ENCODE results near the gene DENND2D.

The DENND2D gene

DNA sequence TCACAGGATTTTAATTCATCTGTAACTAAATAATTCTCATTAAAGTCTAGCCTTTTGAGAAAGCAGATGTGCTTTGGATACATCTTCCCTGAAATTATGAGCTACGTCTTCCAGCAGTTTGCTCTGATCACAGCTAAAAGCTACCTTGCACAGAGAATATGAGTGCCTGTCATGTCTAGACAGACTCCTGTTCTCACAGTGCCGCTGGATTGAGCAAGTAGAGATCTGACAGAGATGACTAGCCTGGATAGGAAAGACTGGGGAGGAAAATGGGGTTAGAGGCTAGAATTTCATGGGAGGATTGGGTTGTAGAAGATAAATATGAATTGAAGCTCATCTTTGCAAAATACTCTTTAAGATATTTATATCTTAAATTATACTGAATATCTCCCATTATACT, 36.3 kb downstream of the DENND2D start:
- DNase-seq, result no peak

DNA sequence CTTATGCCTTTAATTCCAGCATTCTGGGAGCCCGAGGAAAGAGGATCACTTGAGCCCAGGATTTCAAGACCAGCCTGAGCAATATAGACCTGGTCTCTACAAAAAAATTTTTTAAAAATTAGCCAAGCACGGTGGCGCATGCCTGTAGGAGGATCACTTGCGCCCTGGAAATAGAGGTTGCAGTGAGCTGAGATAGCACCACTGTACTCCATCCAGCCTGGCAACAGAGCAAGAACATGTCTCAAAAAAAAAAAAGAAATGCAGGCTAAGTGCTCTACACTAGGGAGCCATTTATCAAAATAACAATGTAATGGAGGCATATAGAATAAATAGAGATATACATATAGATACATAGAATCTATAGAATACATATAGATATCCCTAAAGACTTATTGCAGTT, 37.1 kb downstream of the DENND2D start:
- DNase-seq, result no peak

- no peak for DNase-seq
These were observed 38.0 kb downstream of the DENND2D start for GRCh38 chr1:111162488-111162880.

DNA sequence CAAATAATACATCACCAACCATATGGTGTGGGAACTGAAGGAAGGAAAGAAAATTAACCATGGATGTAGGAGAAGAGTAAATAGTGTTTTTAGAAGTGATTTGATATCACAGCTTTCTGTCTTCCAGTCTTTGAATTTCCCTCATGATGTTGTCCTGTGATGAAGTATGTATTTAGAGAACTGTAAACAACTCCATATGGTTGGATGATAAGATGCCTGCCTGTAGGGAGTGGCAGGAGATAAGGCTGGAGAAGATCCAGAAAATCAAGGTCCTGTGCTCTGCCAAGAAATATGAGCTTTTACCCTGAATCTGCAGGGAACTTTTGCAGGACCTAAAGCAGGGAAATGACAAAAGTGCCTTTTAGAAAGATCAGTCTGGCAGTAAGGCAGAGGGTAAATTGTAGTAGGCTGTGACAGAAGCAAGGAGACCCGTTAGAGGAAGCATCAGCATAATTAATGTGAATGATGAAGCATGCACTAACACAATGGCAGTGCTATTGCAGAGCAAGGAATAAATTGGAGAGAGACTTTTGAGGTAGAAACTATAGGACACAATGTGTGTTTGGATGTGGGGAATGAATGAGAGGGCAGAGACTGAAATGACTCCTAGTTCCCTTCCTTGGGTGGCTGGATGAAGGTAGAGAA, 38.5 kb downstream of the DENND2D start:
- peak; percentile 45 for DNase-seq

- no peak for DNase-seq
These were observed 43.0 kb downstream of the DENND2D start for GRCh38 chr1:111157431-111157830.

DNA sequence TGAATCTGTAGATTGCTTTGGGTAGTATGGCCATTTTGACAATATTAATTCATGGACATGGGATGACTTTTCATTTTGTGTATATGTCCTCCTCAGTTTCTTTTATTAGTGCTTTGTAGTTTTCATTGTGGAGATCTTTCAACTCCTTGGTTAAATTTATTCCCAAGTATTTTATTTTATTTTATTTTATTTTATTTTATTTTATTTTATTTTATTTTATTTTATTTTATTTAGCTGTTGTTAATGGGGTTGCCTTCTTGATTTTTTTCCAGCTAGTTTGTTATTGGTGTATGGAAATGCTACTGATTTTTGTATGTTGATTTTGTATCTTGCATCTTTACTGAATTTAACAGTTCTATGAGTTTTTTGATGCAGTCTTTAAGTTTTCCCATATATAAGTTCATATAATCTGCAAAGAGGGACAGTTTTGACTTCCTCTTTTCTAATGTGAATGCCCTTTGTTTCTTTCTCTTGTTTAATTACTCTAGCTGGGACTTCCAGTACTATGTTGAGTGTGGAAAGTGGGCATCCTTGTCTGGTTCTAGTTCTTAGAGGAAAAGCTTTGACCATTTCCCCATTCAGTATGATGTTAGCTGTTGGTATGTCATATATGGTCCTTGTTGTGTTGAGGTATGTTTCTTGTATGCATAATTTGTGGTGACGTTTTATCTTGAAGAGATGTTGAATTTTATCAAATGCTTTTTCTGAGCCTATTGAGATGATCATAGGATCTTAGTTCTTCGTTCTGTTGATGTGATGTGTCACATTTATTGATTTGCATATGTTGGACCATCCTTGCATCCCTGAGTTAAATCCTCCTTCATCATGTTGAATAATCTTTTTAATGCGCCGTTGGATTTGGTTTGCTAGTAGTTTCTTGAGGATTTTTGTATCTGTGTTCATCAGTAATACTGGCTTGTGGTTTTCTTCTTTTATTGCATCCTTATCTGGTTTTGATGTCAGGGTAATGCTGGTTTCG, 46.1 kb downstream of the DENND2D start:
- DNase-seq, result no peak

- DNase-seq, result no peak
These were observed 48.6 kb downstream of the DENND2D start for GRCh38 chr1:111151838-111152237.

- DNase-seq, result no peak
These were observed 52.0 kb downstream of the DENND2D start for GRCh38 chr1:111148376-111148881.

- DNase-seq, result no peak
These were observed 52.5 kb downstream of the DENND2D start for GRCh38 chr1:111147948-111148347.

DNA sequence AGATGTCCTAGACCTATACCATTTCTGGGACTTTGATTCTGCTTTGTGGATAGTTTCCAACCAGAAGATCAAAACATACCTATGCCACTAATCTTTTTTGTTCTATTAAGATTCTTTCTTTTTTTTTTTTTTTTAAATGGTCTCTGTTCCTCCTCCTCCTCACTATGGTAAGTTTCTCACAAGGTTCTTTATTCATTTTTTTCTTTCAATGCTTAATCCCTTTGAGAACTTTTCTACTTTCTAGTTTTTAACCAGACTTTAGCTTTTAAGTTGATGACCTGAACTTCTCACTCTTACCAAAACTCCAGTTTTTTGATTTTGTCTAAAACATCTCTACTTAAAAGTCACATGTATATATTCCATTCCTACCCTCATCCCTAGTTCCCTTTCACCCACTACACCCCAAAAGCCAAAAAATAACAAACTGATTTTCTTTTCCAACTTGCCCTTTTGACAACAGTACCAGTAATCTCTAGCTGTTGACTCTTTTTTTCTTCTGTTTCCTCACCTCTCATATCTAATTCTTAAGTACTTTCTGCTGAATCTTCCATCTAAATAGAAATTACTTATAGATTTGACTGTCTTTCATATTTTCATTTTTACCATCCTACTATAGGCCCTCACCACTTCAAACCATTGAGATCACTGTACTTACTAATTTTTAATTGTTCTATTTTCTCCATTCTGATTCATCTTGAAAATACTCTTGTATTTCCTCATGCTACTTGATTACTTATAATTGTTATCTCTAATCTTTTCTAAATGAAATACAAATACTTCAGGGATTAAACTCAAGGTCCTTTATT, 54.3 kb downstream of the DENND2D start:
- no peak for DNase-seq

DNA sequence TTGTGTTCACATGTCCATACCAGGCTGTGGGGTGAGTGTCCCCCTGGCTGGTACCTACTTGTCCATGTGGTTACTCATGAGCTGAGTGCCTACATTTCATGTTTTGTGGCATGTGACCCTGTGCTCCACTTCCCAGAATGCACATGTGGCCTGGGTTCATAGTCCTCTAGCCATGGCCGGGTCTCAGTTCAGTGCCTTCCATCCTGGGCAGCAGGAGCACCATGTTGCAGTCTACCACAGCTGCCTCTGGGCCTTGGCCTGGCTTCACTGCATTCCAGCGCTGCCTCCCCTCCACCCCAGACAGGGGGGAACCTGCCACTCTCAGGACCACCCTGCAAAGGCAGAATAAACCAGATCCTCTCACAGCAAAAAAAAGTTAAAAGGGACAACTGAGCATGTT, 54.9 kb downstream of the DENND2D start:
- DNase-seq, result no peak

DNA sequence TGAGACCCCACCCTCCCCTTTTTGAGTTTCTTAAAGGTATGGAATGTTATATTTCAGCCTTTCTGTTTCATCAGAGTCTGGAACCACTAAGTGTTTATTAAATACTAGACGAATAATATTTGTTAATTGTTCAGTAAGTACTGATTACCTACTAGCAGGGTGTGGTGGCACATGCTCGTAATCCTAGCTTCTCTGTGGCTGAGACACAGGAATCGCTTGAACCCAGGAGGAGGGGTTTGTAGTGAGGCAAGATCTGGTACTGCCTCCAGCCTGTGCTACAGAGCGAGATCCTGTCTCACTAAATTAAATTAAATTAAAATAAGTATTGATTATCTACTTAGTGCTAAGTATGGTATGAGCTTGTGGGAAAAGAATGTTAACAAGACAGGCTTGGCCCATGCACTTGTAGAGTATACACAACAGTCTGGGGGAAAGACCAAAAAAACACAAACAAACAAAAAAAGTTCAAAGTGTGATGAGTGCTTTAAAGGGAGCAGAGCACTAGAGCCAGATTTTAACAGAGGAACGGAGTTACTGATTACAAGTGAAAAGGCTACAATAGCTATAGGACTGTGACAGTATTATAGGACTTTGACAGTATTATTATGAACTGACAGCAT, 58.0 kb downstream of the DENND2D start:
- no peak for DNase-seq

GRCh38 chr1:111141245-111142220, 58.9 kb downstream of the DENND2D start:
- DNase-seq, result peak; percentile 15

DNA sequence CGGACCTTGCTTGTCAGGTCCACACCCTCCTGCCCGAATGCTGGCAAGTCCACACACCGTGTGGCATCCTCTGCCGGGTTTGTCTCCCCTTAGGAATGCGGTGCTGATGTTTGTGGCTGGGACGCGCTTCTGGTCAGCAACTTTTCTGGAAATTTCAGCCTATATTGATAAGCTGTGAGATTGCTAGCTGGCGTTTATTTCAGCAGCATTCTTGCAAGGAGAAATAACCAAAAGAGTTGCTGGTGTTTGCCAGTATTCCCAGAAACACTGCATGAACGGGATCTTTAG, 59.8 kb downstream of the DENND2D start:
- peak; percentile 51 for DNase-seq

DNA sequence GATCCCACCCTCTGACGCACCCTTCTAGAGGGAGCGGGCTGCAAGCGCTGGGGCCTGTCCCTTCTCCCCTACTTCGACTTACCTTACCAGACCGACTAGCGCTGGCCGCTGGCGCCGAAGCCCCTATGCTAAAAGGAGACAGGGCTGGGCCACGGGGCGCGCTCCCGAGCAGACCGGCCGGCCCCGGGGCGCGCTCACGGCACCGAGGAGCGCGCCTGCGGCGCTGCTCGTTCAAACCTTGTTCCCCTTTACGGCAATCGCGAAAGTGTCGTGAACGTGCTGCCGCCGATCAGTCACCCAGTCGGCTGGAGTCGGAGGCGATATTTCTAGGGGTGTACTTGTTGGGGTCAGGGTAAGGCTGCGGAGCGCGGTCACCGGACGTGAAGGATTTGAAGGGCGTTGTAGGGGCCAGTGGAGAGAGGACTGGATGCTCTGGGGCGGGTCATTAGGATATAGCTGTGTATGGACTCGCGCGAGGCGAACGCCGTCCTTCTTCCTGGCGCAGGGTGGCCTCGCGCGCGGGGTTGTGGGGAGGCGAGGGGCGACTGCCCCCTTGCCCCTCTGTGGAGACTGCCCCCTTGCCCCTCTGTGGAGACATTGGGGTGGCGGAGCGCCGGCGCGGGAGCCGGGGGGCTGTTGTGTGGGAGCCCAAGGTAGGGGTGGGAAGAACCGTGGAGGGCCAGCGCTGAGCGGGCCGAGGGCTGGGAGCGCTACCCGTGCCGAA, 60.3 kb downstream of the DENND2D start, which contains the start of the genes CEPT1 and DRAM2:
TSS of gene CEPT1 (plus strand) at position 268 of the 724 bp plus-strand sequence. CDS start 7,492 bp downstream, outside the sequence.
TSS of gene DRAM2 (minus strand) at position 138 of the 724 bp plus-strand sequence. CDS start 8,539 bp downstream, outside the sequence.
- peak; percentile 95 for DNase-seq

DNA sequence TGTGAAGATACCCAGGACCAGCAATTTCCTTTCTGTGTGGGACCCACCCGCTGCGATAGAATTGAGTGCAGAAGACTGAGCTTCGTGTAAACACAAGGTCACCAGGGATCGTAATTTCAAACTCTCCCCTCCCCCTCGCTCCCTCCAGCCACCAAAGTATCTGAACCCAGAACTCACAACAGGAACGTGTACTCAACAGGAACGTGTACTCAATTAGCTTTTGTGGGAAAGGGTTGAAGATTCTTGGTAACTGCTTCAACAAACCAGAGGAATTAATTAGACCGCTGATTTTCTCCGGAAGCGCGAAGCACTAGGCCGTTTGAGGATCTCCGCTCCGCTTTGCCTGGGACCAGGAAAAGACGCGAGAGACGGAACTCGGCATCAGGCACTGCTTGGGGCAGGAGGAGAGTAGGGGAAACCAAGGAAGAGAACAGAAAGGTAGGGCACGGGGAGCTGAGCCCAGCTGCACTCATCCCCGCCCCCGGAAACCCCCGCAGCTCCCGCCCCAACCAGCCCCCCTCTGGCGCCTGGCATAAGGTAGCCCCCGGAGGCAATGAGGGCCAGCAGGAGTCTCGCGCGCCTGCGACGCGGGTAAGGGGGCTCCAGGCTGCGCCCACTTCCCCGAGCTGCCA, 61.0 kb downstream of the DENND2D start:
- peak; percentile 86 for DNase-seq
